HAP-1 (cell line): ENCODE measurements around the gene GHRHR.

Source experiments
- DNase-seq, 2 experiments: peaks; one replicate each; pipeline ENCODE4 v3.0.0-alpha.2; 2016 to 2020; ENCODE audit warnings: low spot score in 2 of 2
- H3K27me3 ChIP-seq: fragments of 250-450 bp; sonication (Bioruptor Pico); 2 replicates; pipeline ENCODE4 v1.5.1; 2020; ENCODE audit warnings: low read depth, mild to moderate bottlenecking, moderate library complexity
- H3K36me3 ChIP-seq: fragments of 250-450 bp; sonication (Bioruptor Pico); replicated peaks from 2 replicates; pipeline ENCODE4 v1.5.1; 2020; ENCODE audit warnings: mild to moderate bottlenecking
- H3K4me1 ChIP-seq: fragments of 250-450 bp; sonication (Bioruptor Pico); 2 replicates; pipeline ENCODE4 v1.5.1; 2020; ENCODE audit warnings: mild to moderate bottlenecking
- H3K4me3 ChIP-seq: fragments of 250-450 bp; sonication (Bioruptor Pico); 2 replicates; pipeline ENCODE4 v1.5.1; 2020; ENCODE audit warnings: mild to moderate bottlenecking, moderate library complexity
- H3K9me3 ChIP-seq: fragments of 250-450 bp; sonication (Bioruptor Pico); 2 replicates; pipeline ENCODE4 v1.5.1; 2020; ENCODE audit warnings: mild to moderate bottlenecking, moderate library complexity
- in situ Hi-C: fragments of 300-500 bp; cut with MboI; formaldehyde crosslinking; loops from 3 replicates; pipeline ENCODE4 v1.14.3; 2020; ENCODE audit warnings: low sequenced_read_pairs, inconsistent platforms, mixed read lengths

The GHRHR gene

DNA sequence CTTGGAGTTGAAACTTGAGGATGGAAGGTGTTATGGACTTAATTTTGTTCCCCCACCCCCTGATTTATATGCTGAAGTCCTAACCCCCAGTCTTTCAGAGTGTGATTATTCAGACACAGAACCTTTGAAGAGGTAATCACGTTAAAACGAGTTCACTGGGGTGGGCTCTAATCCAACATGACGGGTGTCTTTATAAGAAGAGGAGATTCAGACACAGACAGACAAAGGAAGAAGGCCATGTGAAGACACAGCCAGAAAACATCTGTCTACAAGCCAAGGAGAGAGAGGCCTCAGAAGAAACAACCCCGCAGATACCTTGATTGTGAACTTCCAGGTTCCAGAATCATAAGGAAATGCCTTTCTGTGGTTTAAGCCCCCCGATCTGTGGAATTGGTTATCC, 37.0 kb downstream of the GHRHR start:
- no peaks in the 10 kb centered on the region for H3K4me1 ChIP-seq
- H3K9me3 ChIP-seq = no peaks in the 10 kb centered on the region
- in situ Hi-C loops = no loop called here
- no peak overlapping the region for H3K4me3 ChIP-seq
- no peaks in the 10 kb centered on the region for H3K27me3 ChIP-seq
- DNase-seq = no peak
- no peaks in the 10 kb centered on the region for H3K36me3 ChIP-seq

GRCh38 chr7:31002256-31002655, 38.5 kb downstream of the GHRHR start:
- in situ Hi-C loops = no loop called here
- no peak for DNase-seq
- Histone ChIP-seq H3K36me3 (no peaks in the 10 kb centered on the region), H3K4me3 (no peak overlapping the region), H3K9me3 (no peaks in the 10 kb centered on the region), H3K27me3 (no peaks in the 10 kb centered on the region), H3K4me1 (no peaks in the 10 kb centered on the region)

DNA sequence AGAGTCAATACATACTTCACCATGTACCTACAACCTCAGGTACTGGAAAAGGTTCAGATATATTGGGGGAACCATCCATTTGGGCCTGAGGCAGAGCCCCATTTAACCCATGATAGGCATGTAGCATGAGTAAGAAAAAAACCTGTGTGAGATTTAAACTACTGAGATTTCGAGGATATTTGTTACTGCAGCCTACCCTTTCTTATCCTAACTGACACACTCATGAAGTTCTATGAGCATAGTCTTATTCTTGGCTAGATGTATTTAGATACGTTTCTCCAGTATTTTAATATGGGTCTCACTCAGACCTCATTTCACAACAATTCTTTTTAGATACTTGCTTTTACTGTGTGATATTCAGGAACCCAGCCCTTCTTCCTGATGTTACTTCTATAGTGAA, 39.3 kb downstream of the GHRHR start:
- Histone ChIP-seq H3K27me3 (no peaks in the 10 kb centered on the region), H3K4me1 (no peaks in the 10 kb centered on the region), H3K4me3 (no peak overlapping the region), H3K9me3 (no peaks in the 10 kb centered on the region), H3K36me3 (no peaks in the 10 kb centered on the region)
- no peak for DNase-seq
- in situ Hi-C loops = no loop called here

DNA sequence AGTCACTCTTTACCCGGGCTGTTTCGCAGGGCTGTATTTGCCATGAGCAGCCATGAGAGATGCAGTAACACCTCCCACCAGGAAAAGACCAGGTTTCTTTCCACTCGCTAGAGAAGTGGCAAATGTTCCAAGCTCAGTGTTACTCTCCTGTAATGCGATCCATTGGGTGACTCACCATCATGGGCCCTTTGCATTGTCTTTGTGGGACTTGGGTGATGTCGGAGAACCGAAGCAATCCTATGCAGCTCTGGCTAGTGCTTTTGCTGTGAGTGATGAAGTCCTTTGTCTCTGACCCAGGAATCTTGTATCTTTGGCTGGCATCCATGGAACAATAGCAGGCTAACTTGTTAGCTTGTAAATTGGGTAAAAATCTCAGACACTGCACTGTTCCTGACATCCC, 40.0 kb downstream of the GHRHR start:
- Histone ChIP-seq H3K4me1 (no peaks in the 10 kb centered on the region), H3K36me3 (no peaks in the 10 kb centered on the region)
- in situ Hi-C loops = no loop called here

DNA sequence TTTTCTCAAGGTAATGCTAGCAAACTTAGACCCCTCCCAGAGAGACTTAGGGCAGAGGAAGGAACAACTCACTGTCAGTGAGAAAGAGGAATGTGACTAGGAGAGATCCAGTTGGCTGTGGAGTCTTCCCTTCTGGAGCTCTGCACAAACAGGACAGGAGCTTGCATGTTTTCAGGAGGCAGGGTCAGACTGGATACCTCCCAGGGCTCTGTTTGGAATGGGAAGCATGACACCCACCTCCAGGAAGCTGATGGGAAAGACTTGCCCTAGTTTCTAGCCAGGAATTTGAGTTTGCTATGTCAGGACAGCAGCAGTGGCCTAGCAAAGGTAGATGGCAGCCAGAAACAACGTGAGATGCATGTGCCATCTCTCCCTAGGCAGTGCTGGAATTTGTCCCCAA, 40.6 kb downstream of the GHRHR start:
- Histone ChIP-seq H3K9me3 (no peaks in the 10 kb centered on the region), H3K4me1 (no peaks in the 10 kb centered on the region), H3K4me3 (no peak overlapping the region), H3K36me3 (no peaks in the 10 kb centered on the region), H3K27me3 (no peaks in the 10 kb centered on the region)
- in situ Hi-C loops = no loop called here
- no peak for DNase-seq

More for the DNA sequence above, 40.0 kb downstream of the GHRHR start:
- H3K4me3 ChIP-seq = no peak overlapping the region
- H3K27me3 ChIP-seq = no peaks in the 10 kb centered on the region
- DNase-seq = no peak
- H3K9me3 ChIP-seq = no peaks in the 10 kb centered on the region

- DNase-seq = no peak
- in situ Hi-C loops = no loop called here
- Histone ChIP-seq H3K4me1 (no peaks in the 10 kb centered on the region), H3K4me3 (no peak overlapping the region), H3K27me3 (no peaks in the 10 kb centered on the region), H3K36me3 (no peaks in the 10 kb centered on the region), H3K9me3 (no peaks in the 10 kb centered on the region)
Observed at GRCh38 chr7:31006857-31007256, 43.1 kb downstream of the GHRHR start.

GRCh38 chr7:31007634-31008033, 43.9 kb downstream of the GHRHR start:
- H3K4me3 ChIP-seq = no peak overlapping the region
- DNase-seq = no peak
- in situ Hi-C loops = no loop called here
- H3K36me3 ChIP-seq = no peaks in the 10 kb centered on the region
- no peaks in the 10 kb centered on the region for H3K4me1 ChIP-seq
- H3K9me3 ChIP-seq = no peaks in the 10 kb centered on the region
- no peaks in the 10 kb centered on the region for H3K27me3 ChIP-seq

- in situ Hi-C loops = no loop called here
- Histone ChIP-seq H3K4me3 (no peak overlapping the region), H3K27me3 (no peaks in the 10 kb centered on the region)
Observed at GRCh38 chr7:31014826-31015225, 51.1 kb downstream of the GHRHR start.

DNA sequence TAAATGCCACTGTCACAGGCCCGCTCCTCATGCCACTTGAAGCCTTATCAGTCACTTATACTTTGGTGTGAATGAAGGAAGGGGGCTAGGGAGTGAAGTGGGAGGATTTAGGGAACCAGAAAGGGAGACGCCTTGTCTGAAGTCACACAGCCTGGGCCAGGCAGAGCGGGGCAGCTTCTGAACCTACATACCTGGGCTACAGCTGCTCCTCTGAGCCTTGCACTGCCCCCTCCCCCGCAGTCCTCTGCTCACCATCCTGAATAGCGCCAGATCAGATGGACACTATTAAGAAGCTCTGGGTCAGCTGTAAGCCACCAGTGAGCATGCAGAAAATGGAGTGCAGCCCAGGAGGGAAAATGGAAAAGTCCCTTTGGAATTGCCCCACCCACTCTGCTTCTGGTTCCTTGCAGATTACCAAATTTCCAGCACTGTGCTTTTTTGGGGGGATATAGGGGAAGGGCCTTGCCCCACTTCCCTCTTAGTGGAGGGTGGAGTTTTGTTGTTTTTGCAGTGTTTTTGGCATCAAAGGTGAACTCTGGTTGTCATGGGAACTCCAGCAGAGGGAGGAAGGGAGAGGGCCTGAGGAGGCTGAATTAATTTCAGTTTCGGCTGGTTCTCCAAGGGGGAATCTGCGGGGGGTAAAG, 53.4 kb downstream of the GHRHR start:
- Histone ChIP-seq H3K27me3 (no peaks in the 10 kb centered on the region), H3K9me3 (no peaks in the 10 kb centered on the region), H3K36me3 (no peaks in the 10 kb centered on the region), H3K4me1 (no peaks in the 10 kb centered on the region), H3K4me3 (no peak overlapping the region)
- in situ Hi-C loops = no loop called here
- no peak for DNase-seq

More at GRCh38 chr7:31014826-31015225, 51.1 kb downstream of the GHRHR start:
- no peak for DNase-seq
- H3K9me3 ChIP-seq = no peaks in the 10 kb centered on the region
- H3K36me3 ChIP-seq = no peaks in the 10 kb centered on the region
- H3K4me1 ChIP-seq = no peaks in the 10 kb centered on the region

DNA sequence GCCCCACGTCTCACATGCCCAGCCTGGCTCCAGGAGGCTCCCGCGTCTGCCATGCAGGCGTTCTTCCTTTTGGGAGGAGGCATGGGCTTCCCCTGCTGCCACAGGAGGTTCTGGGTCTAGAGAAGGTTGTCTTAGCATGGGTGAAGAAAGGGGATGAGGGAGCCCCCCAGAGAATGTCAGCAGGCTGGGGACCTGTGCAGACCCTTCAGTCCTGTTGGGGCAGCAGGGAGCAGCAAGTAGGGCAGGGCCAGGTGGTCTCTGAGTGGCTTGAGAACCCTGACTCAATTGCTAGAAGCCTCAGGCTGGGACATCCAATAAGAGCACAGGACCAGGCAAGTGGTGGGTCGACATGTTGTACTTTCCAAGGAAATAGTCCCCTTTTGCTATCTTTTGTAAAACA, 54.0 kb downstream of the GHRHR start:
- in situ Hi-C loops = no loop called here

DNA sequence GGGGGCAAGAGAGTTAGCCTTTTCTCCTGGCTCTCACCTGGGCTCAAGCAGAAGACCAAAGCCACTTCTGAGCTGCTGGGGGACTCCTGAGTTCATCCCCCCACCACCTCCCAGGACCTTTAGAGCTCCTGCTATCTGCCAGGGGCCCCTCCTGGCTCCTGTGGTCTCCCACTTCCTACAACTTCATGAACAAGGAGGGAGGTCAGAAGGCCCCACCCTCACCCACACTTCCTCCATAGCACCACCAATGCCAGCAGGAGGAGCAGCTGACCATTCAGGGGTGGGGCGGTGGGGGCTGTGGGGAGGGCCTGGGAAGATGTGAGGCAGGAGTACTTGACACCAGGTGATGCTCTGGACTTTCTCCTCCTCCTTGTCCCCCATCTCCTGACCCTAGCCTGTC, 55.8 kb downstream of the GHRHR start:
- Histone ChIP-seq H3K4me1 (no peaks in the 10 kb centered on the region), H3K27me3 (no peaks in the 10 kb centered on the region), H3K9me3 (no peaks in the 10 kb centered on the region), H3K4me3 (no peak overlapping the region), H3K36me3 (no peaks in the 10 kb centered on the region)
- in situ Hi-C loops = no loop called here
- DNase-seq = no peak

More for the DNA sequence above, 54.0 kb downstream of the GHRHR start:
- H3K27me3 ChIP-seq = no peaks in the 10 kb centered on the region
- no peak overlapping the region for H3K4me3 ChIP-seq
- H3K36me3 ChIP-seq = no peaks in the 10 kb centered on the region
- H3K4me1 ChIP-seq = no peaks in the 10 kb centered on the region
- DNase-seq = no peak
- no peaks in the 10 kb centered on the region for H3K9me3 ChIP-seq

- no peaks in the 10 kb centered on the region for H3K9me3 ChIP-seq
- H3K4me3 ChIP-seq = no peak overlapping the region
- H3K4me1 ChIP-seq = no peaks in the 10 kb centered on the region
- in situ Hi-C loops = no loop called here
- DNase-seq = no peak
- H3K27me3 ChIP-seq = no peaks in the 10 kb centered on the region
- no peaks in the 10 kb centered on the region for H3K36me3 ChIP-seq
Observed at GRCh38 chr7:31020161-31020560, 56.4 kb downstream of the GHRHR start.

DNA sequence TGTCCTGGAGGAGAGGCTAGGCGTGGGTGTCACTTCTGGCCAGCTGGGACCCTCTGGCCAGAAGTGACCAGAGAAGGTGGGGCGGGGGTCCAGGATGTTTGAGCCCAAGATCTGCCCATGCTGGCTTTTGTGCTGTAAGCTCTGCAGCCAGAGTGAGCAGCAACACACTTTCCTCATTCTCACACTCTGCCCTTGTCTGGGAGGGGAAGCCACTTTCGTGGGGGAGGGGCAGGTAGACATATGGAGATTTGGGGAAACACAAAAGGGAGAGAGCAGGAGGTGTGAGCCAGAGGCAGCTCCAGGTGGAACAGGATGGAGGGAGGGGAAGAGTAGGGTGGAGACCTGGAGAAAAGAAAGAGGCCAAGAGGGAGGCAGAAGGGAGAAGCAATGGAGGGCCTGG, 56.9 kb downstream of the GHRHR start:
- Histone ChIP-seq H3K27me3 (no peaks in the 10 kb centered on the region), H3K4me3 (no peak overlapping the region), H3K9me3 (no peaks in the 10 kb centered on the region), H3K4me1 (no peaks in the 10 kb centered on the region), H3K36me3 (no peaks in the 10 kb centered on the region)
- DNase-seq = no peak
- in situ Hi-C loops = no loop called here

GRCh38 chr7:31022117-31022516, 58.4 kb downstream of the GHRHR start:
- in situ Hi-C loops = no loop called here
- Histone ChIP-seq H3K4me3 (no peak overlapping the region), H3K4me1 (no peaks in the 10 kb centered on the region), H3K27me3 (no peaks in the 10 kb centered on the region), H3K9me3 (no peaks in the 10 kb centered on the region), H3K36me3 (no peaks in the 10 kb centered on the region)
- no peak for DNase-seq

DNA sequence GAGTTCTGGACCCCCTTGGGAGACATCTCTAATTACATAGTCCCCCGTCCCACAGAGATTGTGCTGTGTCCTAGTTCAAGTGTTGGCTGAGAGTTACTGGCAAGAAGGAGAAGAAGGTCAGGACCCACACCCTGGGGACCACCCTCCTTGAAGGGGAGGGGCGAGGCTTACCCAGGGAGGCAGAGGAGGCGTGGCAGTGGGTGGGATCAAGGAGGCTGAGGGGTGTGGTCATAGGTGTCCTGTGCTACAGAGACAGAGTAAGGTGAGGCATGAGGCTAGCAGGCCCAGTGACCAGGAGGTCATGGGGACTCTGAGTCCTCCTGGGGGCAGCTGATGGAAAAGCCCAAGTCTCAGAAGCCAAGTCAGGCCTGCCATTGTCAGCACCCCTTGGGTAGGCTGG, 59.0 kb downstream of the GHRHR start:
- no peaks in the 10 kb centered on the region for H3K36me3 ChIP-seq
- no peak for DNase-seq
- no peak overlapping the region for H3K4me3 ChIP-seq
- no peaks in the 10 kb centered on the region for H3K27me3 ChIP-seq
- H3K4me1 ChIP-seq = no peaks in the 10 kb centered on the region
- in situ Hi-C loops = no loop called here
- H3K9me3 ChIP-seq = no peaks in the 10 kb centered on the region
